ENCODE results near the gene RBPJ.

DNA sequence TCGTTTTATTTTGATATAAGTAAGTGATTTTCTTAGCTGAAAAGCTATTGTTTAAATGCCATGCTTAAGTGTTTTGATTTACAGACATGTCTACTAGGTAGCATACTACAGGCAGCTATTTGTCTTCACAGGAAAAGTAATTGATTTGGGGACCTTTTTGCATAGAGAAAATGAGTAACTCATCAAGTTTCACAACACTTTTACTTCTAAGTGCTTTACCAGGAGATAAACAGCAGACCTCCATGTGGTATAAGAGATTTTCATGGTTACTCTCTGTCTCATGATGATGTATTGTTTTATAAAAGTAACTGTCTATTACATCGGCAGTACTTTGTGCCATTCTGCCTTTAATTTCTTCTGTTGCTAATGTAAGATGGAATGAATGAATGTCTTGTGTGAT lies 28.7 kb downstream of the RBPJ start:
- TF ChIP-seq, protein P1, sequence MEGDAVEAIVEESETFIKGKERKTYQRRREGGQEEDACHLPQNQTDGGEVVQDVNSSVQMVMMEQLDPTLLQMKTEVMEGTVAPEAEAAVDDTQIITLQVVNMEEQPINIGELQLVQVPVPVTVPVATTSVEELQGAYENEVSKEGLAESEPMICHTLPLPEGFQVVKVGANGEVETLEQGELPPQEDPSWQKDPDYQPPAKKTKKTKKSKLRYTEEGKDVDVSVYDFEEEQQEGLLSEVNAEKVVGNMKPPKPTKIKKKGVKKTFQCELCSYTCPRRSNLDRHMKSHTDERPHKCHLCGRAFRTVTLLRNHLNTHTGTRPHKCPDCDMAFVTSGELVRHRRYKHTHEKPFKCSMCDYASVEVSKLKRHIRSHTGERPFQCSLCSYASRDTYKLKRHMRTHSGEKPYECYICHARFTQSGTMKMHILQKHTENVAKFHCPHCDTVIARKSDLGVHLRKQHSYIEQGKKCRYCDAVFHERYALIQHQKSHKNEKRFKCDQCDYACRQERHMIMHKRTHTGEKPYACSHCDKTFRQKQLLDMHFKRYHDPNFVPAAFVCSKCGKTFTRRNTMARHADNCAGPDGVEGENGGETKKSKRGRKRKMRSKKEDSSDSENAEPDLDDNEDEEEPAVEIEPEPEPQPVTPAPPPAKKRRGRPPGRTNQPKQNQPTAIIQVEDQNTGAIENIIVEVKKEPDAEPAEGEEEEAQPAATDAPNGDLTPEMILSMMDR (IDR thresholded peaks at IDR 0.05): no peak
- no peak for TF ChIP-seq POLR2A (IDR thresholded peaks at IDR 0.05)
